Measurements from ENCODE around the gene PLTP. TPM values are rescaled to one million over a fixed set of nuclear protein-coding genes. Genes with fewer than 3 reads are reported as not detected.
A peak's percentile ranks its signal among the peaks of the same experiment; 100 is the strongest.
"Not testable (repeated sequence)": the region's sequence is repeated elsewhere in the genome, so short reads cannot be mapped to it uniquely, and the experiment has no call there.

Gene PLTP
- total RNA-seq, 1 donor from 2014 or later, result 27.1 TPM

GRCh38 chr20:45944965-45945677 lies 33.2 kb upstream of the PLTP start:
- no peak for DNase-seq

GRCh38 chr20:45944151-45944964 lies 32.4 kb upstream of the PLTP start:
- DNase-seq, result no peak

GRCh38 chr20:45943613-45944012 lies 31.7 kb upstream of the PLTP start:
- no peak for DNase-seq

- DNase-seq, result no peak
Measured at GRCh38 chr20:45940469-45940868, 28.5 kb upstream of the PLTP start.

GRCh38 chr20:45940053-45940452 lies 28.1 kb upstream of the PLTP start:
- DNase-seq, result no peak

GRCh38 chr20:45938727-45939438 lies 26.9 kb upstream of the PLTP start:
- DNase-seq, result no peak

GRCh38 chr20:45937765-45938164 lies 25.8 kb upstream of the PLTP start:
- no peak for DNase-seq

- peak; percentile 39 for DNase-seq
Measured at GRCh38 chr20:45935416-45936046, 23.6 kb upstream of the PLTP start.

GRCh38 chr20:45934586-45935415 lies 22.8 kb upstream of the PLTP start, which contains the start of gene PCIF1:
PCIF1 (plus strand) TSS chr20:45934683; CDS start chr20:45939000, 4,317 bp downstream.
- DNase-seq, result peak; percentile 99

- peak; percentile 84 for DNase-seq
Measured at GRCh38 chr20:45934046-45934585, 22.2 kb upstream of the PLTP start.

GRCh38 chr20:45933266-45934045 lies 21.5 kb upstream of the PLTP start:
- DNase-seq, result no peak

- DNase-seq, result not testable (repeated sequence)
Measured at GRCh38 chr20:45931680-45932079, 19.7 kb upstream of the PLTP start.

GRCh38 chr20:45927071-45927878 lies 15.3 kb upstream of the PLTP start:
- no peak for DNase-seq

- DNase-seq, result no peak
Measured at GRCh38 chr20:45926731-45927070, 14.7 kb upstream of the PLTP start.

GRCh38 chr20:45925821-45926506 lies 14.0 kb upstream of the PLTP start:
- no peak for DNase-seq

- peak; percentile 63 for DNase-seq
Measured at GRCh38 chr20:45924391-45925261, 12.7 kb upstream of the PLTP start.

GRCh38 chr20:45921337-45922189 lies 9.6 kb upstream of the PLTP start:
- DNase-seq, result no peak

Data from skin of body (tissue), 2 donors.